GM11168 (cell line): ENCODE data around the gene DENND1A.

Experiments
- in situ Hi-C: fragments of 300-500 bp; cut with MboI; formaldehyde crosslinking; loops from one replicate; pipeline ENCODE4 v1.12.0; 2022; ENCODE audit warnings: low sequenced_read_pairs; ENCODE audit not compliant: unreplicated experiment

The DENND1A gene

GRCh38 chr9:123482295-123482968 lies 447.5 kb downstream of the DENND1A start:
- in situ Hi-C loops: no loop called here

- in situ Hi-C loops: no loop called here
Measured at GRCh38 chr9:123481209-123481865, 448.6 kb downstream of the DENND1A start.

- in situ Hi-C loops: no loop called here
Measured at GRCh38 chr9:123480791-123481190, 449.1 kb downstream of the DENND1A start.

GRCh38 chr9:123480096-123480495 lies 449.8 kb downstream of the DENND1A start:
- in situ Hi-C loops: no loop called here

DNA sequence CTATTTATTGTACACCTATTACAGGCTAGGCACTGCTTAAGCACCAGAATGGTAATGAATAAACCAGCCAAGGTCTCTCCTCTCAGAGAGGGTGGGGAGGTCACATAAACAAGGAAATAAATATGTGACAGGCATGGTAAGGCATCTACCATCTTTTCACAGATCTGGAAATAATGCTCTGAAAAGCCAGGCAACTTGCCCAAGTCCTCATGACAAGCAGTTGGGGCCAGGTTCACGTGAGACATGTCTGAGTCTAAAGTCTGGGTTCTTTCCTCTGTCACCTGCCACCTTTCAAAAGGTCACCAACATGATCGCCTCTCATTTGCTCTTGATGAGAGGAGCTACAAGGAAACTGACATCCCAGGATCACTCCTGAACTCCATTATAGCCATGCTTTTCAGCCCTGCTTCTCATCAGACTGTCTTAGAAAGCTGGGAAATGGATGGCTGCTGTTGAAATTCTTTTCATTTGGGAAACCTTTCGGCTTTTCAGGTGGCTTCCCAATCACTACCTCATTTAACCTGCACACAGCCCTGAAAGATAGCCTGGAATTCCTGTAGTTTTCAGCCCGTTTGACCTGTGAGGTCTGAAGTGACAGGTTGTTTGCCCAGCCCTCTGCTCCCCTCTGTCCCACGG lies 450.8 kb downstream of the DENND1A start:
- in situ Hi-C loops: no loop called here

- in situ Hi-C loops: no loop called here
Measured at GRCh38 chr9:123478160-123478559, 451.8 kb downstream of the DENND1A start.

DNA sequence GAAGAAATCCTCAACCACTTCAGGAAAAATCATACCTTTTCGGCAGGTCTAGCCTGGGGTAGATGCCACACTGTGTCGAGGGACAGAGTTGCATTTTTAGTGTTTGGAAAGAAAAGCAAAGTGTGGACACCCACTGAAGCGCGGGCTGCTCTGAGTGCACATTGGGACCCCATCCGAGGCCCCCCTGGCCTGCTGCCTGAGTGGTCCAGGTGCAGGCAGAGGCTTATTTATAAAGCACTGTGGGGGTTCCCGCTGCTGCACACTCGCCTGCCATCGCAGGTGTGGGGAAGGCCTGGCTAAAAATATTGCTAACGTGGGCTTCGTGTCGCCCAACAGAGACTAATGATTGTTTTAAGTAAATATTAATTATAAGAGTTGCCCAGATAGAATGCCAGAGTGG lies 454.5 kb downstream of the DENND1A start:
- in situ Hi-C loops: no loop called here

GRCh38 chr9:123472862-123473614 lies 456.9 kb downstream of the DENND1A start:
- in situ Hi-C loops: no loop called here

DNA sequence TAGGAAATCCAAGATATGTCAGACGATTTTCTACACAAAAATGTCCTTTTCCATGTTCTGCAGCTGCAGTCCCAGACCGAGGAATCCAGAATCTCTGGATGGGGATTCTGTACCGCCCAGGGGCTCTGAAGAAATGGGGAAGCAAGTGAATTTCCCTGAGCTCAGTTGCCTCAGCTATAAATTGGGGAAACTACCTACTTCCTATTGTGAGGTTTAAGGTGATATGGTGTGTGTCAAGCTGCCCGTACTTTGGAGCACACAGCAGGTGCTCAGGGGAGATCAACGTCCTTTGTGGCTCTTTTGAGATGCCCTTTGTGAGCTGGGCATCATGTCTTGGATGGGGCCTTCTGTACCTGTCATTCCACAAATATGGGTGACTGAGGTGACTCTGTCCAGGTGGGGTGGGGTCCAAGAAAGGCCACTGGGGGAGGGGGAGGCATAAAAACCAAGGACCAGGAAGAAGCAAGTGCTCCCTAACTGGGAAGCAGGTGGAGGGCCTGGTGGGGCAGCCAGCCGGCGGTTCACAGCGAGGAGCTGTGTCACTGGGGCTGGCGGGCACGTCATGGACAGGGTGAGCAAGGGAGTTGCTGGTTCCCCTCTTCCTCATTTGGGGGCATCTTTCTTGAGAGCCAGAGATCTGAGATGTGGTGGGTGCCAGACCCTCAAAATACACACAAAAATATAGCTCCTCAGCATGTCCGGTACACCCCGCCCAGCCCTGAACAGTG lies 457.9 kb downstream of the DENND1A start:
- in situ Hi-C loops: no loop called here

DNA sequence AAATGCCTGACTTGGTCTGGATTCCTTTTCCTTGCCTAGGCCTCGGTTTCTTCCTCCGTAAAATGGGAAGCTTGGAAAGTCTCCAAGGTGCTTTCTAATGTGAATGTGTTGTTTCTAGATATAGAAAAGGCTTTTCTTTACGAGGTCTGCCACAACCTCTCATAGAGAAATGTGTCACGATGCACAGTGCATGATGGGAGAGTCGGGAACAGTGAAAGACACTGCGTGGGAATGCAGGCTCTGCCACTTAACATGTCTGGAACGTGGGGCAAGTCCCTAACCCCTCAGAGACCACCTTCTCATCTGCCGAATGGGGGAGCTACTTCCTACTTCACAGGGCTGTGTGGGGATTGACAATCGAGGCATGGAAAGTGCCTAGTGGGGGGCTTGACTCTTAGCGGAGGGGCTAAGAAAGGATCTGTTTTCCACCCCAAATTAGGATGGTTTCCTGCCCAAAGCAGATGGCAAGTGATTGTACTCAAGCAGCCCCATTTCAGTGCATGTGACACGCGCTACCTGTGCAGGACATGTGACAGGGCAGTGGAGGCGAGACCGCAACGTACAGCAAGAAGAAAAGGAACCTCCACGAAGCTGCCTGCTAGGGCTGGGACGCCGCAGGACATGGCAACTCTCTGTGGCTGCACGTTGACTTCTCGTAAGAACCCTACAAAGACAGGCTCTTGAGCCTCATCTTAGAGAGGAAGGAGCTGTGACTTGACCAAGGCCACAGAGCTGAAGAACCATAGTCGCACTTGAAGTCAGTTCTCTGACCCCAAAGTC lies 458.7 kb downstream of the DENND1A start:
- in situ Hi-C loops: no loop called here

- in situ Hi-C loops: no loop called here
Measured at GRCh38 chr9:123470121-123470782, 459.7 kb downstream of the DENND1A start.

- in situ Hi-C loops: no loop called here
Measured at GRCh38 chr9:123469282-123469681, 460.6 kb downstream of the DENND1A start.

DNA sequence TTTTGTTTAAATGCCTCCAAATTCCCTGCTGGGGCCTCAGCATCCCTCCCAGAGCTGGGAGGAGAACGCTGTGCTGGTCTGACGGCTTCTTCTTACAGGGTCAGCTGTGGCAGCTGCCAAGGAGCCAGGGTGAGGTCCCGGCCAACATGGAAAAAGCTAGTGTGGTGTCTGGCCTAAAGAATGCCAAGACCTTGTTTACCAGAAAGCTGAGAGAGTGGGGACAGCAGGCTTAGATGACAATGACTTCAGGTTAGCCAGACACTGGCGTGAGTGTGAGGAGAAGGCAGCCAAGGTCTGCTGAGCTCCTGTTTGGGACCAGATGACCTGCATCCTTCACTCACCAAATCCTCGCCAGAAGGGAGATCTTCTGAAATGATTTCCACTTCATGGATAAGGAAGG lies 461.4 kb downstream of the DENND1A start:
- in situ Hi-C loops: no loop called here

- in situ Hi-C loops: no loop called here
Measured at GRCh38 chr9:123465304-123465703, 464.6 kb downstream of the DENND1A start.

- in situ Hi-C loops: no loop called here
Measured at GRCh38 chr9:123460091-123460490, 469.8 kb downstream of the DENND1A start.

- in situ Hi-C loops: no loop called here
Measured at GRCh38 chr9:123457583-123457982, 472.3 kb downstream of the DENND1A start.

DNA sequence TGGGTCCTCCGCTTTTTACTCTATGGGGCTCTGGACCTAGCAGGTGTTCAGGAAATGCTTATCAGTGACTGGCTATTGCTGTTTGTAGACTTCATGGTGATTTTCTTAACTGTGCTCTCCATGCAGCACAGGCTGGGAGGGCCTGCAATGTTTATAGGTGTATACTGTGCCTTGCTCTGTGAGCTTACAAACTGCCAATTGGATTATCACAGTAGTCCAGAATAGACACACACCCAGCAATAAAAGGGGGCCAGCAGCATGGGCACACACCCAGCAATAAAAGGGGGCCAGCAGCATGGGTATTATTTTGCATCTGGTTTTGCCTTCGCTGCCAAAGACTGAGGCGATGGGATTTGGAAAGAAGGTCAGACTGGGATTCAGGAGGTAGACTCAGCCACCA lies 473.9 kb downstream of the DENND1A start:
- in situ Hi-C loops: no loop called here

- in situ Hi-C loops: no loop called here
Measured at GRCh38 chr9:123455187-123455586, 474.7 kb downstream of the DENND1A start.

DNA sequence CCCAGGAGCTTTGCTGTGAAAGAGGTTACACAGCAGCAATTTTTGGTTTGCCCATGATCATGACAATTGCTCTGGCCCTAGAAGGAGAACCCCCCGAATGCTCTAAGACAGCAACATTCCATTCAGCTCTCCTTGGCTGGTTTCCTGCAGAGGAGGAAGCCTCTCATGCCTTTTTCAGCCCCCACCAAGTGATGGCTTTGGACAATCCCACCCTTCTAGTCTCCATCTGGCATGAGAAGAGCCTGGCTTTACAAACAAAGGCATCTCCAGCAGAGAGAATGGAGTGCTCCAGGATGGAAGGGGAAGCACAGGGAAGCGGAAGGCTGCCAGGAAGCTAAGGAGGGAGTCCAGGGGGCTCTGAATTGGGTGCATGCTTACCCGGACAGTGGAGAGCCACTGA lies 475.6 kb downstream of the DENND1A start:
- in situ Hi-C loops: no loop called here
